Middle frontal gyrus (tissue), 1 donor: ENCODE measurements around the gene HES7.
"Not testable (repeated sequence)": the region's sequence is repeated elsewhere in the genome, so short reads cannot be mapped to it uniquely, and the experiment has no call there.

Source experiments
- DNase-seq: peaks from one replicate; pipeline ENCODE4 v3.0.0-alpha.2; 2015; ENCODE audit warnings: low spot score; ENCODE audit errors: extremely low spot score

The HES7 gene

DNA sequence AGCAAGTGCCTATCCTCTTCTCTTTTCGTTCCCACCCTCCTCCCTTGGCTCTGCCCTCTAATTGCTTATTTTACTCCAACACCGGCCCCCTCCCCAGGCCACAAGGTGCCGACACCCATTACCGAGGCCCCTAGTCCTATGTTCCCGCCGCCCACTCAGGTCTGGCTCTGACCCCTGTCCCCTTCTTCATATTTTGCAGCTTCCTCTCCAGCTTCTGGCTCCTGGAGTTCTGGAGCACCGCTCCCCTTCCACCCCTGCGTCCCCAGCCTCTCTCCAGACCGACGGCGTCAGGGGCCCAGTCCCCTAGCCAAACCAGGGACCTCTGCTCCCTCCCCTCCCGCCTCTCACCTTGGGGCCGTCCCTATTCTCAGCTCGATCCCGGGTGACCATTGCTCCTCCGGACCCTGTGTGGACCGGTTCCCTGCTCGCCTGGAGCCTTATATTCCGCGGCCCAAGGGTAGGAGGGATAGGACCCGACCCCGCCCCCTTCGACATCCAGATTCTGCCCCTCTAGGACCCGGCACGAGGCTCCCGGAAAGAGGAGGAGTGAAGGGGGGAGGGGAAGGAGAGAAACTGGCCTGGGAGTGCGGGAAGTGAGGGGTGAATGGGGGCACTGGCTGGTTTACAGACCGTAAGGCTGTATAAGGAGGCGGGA lies at the start of gene HES7:
Gene HES7 (minus strand): TSS at position 412 of the 655 bp plus-strand sequence. CDS start 22 bp downstream, at position 390.
- DNase-seq: no peak

DNA sequence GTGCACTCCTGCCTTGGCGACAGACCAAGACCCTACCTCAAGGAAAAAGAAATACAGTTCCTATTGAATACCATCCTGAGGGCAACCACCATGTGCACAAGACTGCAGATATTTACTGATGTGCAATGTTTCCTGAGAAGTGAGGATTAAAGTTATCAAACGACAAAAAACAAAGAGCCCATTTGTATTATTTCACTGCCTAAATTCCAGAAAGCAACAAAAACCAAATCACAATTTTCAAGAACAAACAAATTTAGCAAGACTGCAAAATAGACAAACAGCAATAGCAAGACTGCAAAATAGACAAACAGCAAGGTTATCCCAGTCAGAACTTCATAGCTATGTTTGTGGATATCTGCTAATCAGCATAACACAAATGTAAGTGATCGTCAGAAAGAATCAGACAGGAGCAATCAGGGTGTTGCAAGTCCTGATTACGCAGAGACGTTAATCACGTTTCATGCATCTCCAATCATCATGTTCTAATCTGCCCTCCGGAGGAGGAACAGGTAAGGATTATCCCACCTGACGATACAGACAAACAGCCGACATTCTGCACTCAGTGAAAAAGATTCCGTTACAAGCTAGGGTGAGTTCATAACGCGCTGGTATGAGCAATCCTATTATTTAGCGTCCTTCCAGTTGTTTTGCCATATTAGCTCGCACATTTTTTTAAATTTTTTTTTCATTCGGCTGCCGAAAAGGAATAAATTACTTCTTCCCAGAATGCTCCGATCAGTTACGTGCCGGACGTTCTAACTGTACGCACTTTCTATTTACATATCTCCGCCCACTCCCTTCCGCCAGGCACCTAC lies 49.4 kb upstream of the HES7 start:
- peak; percentile 69 for DNase-seq

DNA sequence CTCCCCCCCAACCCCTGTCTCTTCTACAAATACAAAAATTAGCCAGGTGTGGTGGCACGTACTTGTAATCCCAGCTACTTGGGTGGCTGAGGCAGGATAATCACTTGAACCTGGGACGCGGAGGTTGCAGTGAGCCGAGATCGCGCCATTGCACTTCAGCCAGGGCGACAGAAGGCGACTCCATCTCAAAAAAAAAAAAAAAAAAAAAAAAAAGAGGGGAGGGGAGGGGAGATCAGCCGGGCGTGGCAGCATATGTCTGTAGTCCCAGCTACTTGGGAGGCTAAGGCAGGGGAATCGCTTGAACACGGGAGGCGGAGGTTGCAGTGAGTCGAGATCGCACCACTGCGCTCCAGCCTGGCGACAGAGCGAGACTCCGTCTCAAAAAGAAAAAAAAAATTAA lies 46.3 kb upstream of the HES7 start:
- DNase-seq: not testable (repeated sequence)

DNA sequence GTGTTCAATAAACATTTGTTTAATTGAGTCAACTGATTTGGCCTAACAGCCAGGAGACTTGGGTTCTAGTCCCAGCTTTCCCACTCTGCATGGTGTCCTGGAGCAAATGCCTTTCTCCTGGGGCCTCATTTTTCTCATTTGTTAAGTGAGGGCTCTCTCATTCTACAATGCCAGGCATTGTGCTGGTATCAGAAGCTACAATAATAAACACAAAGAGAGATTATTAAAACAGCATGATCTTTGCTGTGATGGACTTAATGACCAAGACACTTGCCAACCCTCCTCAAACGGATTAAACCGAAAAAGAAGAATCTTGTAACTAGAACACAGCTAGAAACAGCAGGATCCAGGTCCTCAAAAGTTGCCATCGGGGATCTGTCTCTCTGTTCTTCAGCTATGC lies 43.6 kb upstream of the HES7 start:
- no peak for DNase-seq

DNA sequence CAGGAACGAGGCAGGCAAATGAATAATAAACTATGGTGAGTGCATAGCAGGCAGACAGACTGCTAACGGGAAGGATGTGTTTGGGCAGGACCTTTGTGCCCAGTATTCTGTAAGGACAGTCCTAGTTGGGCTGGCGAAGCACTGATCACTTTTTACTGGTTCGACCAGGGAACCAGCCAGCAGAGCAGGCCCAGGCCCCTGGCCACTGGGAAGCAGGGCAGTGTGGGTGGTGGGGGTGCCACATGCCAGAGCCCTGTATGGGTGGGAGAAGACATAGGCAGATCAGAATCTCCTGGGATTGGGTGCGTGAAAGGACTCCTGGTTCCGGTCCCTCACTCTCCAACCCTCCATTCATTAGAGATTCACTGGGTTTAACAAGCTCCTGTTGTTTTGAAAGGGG lies 42.8 kb upstream of the HES7 start:
- DNase-seq: no peak

DNA sequence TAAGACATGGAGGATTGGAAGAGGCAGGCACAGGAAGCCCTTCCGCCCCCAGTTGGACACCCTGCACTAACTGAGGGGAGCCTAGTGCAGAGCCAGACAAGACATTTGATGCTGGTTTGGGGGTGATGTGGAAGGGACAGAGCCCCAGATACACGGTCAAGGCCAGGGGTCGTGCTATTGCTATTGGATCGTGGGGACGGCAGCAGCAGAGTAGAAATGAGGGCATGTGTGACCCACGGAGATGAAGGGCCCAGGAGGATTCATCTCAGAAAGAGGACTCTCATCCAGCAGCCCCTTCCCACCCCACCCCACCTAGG lies 40.9 kb upstream of the HES7 start:
- no peak for DNase-seq

DNA sequence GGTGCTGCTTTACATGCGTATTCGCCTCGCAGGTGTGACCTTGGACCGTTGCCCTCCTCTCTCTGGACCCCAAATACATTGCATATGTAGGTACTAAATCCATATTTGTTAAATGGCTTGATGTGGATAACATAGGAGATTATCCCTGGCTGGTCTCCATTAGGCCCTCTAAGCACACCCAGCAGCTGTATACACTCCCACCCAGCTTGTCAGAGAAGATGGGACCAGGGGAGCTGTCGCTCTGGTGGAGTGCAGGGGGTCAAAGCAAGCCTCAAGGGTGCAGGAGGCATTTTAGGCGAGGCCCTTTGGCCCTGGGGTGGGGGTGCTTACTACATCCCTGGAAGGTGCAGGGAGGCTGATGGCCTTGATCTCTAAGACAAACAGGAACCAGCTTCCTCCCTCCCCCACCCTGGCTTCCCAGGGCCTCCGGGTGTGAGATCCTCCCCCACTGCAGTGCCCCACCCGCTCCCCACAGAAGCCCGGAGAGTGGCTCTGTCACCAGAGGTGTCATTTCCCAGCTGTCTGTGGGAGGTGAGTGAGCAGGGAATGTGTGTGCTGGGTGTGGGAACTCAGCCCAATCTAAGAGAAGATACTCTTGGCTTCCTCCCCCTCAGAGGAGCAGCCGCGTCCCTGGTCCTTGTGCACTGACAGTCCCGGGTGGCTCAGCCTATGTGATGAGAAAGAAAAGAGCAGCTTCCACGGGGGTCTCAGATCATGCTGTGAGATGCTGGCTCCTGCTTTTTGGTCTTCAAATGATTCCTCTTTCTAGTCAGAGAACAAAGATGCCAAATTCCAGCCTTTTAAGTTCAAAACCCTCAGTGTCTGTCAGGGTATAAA lies 40.3 kb upstream of the HES7 start:
- no peak for DNase-seq

DNA sequence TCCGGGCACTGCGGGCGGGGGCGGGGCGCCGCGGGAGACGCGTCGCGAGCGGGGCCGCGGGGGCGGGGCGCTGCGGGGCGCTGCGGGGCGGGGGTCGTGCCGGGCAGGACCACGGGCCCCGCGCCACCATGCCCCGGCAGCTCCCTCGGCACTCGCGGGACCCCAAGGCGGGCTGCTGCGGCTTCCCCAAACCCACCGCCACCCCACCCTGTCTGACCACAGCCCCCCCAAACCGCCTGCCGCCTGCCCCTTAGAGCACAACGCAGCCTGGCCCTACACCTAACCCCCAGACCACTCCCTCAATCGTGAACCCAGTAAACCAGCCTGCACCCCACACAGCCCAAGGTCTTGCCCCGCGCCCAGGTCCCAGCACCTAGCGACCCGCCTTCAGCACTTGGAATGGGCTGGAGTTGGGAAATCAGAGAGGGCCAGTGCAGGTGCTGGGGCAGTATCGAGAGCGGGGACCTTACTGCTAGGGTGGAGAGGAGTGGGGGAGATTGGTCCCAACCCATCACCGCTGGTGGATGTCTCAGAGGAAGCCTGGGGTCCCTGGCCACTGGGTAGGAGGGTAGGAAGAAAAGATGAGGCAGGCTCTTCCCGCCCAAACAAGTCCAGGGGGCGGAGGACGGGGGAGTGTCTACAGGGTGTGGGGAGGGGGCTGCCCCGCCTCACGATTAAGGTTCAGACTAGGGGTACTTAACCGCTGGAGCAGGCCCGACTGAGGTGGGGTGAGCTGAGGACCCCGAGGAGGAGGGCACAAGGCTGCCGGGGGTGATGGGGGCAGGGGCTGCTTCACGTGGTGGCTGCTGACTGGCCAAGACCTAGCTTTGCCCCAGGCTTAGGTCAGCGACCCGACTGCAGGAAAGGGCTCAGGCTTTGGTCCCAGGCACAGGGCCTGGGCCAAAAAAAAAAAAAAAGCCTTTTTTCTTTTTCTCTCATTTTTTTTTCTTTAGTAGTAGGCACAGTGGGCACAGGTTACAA lies 39.4 kb upstream of the HES7 start:
- DNase-seq: no peak

DNA sequence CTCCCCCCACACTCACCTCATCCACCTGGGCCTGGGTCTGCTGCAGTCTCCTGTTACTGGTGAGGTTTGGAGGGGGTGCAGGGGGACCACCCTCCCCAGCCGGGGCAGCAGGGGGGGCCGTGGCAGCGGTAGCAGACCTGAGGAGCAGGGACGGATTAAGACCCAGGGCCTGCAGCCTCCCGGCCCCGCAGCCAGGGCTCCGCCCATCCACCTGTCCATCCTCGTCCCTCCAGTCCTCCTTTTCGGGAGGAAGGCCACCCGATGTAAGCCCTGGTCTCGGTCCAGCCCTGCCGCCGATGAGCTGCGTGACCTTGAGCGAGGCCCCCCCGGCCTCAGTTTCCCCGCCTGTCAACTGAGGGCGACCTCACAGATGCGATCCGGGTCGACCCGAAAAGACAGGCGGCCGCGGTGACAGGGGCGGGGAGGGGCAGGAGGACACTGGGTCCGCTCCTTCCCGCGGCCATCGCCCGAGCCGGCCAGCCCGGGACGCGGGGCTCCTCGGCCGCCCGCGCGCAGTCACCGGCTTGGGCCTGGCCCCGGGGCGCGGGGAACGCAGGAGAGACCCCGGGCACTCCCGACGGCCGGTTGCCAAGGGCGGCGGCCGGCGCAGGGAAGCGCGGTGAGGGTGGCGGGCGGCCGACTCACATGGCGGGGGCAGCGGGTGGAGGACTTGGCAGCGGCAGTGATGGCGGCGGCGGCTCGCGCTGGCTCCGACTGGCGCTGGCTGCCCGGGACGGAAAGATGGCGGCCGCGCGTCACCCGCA lies 38.5 kb upstream of the HES7 start, which contains the start of gene VAMP2:
Gene VAMP2 (minus strand): TSS at position 716 of the 764 bp plus-strand sequence. CDS start 69 bp downstream, at position 647.
- DNase-seq: no peak

DNA sequence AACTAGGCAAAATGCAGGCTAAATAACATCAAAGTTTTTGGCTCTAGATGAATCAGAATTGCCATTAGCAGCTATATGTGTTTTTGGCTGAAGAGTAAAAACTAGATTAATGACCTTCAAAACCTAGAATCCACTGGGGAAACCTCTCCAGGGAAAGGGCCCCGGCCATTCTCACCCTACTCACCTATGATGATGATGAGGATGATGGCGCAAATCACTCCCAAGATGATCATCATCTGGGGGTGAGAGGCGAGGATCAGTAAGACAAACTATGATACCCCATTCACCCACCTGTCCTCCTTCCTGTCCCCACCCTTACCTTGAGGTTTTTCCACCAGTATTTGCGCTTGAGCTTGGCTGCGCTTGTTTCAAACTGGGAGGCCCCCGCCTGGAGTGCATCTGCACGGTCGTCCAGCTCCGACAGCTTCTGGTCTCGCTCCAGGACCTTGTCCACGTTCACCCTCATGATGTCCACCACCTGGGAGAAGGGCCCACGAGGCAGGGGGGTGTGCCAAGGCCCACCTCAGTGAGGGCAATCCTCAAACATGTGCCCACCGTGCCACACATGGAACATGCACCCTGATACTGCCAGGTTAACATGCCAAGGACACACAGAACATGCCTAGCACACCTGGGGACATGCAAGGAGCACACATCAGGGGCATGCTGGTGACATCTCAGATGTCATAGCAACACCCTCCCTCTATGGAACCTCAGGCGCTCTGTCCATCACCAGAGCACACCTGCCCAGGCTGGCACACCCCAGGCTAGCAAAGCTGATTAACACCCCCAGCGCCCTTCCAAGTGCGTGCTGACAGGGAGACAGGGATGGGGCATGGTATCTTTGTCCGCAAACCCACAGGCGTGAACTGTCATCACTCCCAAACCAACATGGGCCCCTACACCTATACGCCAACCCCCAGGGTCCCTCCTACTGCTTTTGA lies 37.7 kb upstream of the HES7 start:
- DNase-seq: no peak

DNA sequence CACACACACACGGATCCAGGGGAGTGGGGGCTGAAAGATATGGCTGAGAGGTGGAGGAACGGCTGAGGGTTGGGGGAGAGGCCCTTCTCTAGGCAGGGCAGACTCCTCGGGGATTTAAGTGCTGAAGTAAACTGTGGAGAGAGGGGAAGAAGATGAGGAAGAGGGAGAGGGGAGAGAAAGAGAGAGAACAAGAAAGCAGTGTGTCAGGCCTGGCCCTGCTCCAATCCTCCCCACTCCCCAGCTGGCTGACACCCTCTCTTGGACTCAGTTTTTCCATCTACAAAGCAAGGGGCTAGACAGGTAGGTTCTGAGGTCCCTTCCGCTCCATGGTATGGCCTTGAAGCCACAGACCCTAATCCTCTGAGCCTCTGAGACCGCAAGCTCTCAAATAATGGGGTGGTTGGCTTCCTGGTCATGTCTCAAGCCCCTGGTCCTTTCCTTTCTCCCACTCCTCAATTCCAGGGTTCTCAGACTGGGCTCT lies 36.9 kb upstream of the HES7 start:
- no peak for DNase-seq

DNA sequence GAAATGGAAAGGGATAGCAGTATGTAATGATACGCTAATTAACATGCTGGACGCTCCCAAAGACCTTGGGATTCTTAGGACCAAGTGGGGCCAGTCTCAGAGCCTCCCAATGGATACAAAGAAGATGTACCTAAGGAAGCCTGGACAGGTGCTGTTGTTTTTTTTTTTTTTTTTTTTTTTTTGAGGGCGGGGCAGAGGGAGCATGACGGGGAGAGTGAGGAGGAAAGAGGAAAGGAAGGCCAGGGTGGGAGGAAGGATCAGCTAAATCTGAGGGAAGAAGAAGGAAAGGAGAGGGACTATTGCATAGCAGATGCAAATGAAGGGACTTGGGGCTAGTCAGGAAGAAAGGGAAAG lies 36.3 kb upstream of the HES7 start:
- no peak for DNase-seq

DNA sequence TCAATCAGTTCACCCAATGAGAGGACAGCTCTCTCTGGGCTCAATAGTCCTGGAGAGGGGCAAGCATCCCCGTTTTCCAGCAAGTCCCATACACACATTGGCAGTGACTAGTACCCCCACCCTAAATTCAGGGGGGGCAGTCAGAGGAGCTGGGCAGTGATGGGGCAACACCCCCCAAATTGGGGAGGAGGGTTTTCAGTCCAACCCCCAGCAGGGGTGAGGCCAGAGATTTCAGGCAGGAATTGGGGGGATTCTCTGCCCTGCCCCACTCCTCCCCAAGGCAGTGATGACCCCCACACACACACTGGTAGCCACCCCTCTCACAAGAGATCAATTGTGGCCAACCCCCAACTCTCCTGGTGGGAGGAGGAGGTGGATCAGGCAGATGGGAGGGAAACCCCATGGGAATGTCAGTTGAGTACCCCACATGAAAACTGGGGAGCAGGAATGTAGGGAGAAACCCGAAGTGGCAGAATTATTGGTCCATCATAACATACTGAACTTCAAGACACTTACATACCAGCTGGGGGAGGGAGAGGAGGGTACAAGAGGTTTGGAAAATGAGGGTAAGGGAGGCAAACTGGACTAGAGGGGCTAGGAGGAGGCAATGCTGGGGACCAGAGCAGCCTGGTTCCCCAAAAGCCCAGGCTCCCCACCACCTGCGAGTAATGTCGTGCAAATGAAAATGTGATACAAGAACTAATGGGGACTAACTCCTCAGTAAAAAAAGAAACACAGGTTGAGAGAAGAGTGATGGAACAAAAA lies 35.7 kb upstream of the HES7 start:
- DNase-seq: no peak

DNA sequence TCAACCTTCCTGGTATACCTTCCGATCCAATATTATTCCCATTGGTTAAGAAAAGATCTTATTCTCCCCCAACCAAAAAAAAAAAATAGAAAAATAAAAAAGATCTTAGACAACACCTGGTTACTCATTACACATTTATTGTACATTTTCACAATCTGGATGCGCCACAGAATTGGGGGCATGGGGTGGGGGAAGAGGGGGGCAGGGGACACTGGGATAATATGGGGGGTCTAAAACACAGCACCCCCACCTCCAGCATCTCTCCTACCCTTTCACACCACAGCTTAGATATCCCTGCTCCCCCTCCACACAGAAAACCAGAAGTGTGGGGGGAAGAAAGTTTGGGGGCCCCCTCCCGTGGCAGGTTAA lies 35.1 kb upstream of the HES7 start:
- DNase-seq: no peak

DNA sequence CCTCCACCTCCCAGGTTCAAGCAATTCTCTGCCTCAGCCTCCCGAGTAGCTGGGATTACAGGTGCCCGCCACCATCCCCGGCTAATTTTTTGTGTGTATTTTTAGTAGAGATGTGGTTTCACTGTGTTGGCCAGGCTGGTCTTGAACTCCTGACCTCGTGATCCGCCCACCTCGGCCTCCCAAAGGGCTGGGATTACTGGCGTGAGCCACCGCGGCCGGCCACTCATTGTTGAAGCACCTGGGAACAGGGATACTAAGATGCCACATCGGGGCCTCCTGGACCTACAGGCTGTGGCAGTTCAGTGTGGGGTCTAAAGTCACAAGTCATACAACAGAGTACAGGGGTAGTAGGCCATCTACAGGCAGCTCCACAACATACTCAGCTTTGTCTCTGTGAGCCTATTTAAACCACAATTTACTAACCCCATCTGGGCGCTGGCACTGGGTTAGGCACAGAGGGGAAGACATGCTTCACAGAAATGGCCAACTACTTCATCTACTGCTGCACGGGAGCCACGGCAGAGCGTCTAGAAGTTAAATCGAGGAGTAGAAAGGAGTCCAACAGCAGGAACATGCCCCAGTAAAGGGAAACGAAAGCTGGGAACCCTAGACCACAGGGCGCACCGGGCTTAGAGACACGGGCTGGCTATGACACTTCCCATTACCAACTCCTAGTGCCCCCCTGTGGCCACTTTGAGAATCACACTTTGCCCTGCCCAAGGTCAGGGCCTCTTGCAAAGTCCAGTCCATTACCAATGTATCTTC lies 34.5 kb upstream of the HES7 start:
- DNase-seq: peak; percentile 86

DNA sequence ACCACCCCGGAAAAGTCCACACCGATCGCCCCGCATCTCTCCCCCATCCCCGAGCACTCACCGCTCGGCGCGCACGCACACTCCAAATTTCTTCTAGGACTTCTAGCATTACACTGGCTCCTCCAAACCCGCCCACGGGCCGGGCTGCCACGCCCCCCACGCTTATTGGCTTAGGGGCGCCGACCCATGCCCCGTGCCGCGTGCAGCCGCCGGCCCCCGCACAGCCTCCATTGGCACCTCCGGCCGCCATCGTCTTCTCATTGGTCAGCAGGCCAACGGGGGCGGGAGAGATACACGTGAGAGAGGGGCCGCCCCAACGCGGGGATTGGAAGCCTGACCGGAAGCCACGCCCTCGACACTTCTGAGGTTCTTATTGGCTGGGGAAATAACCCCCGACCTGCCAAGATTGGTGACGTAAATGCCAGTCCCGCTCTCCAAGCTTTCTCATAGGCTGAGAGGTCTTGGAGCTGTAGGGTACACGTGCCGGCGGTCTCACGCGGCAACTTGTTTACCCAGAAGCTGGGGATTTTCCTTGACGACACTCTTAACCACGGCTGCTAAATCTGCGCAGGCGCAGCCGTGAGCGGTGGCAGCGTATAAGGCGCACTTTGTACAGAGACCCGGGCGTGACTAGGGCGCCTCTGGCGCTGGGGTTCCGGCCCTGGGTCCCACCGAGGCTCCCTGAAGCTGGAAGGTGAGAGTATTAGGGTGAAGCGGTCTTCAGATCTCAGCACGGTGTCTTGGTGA lies 32.5 kb upstream of the HES7 start:
- DNase-seq: peak; percentile 99

DNA sequence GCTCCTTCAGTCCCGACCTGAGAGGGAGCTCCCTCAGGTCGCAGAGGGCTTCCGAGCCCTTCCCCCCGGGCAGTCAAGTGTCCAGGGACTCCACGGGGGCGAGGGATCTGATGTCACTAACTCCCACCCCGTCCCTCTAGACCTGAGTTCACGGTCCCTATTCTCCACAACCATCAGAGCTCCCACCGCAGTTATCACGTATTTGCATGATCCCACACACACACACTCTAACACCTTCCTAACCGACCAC lies 32.0 kb upstream of the HES7 start:
- DNase-seq: no peak
